ENCODE data around the gene CD28.

CD28 gene

GRCh38 chr2:203706403-203706802 lies at the start of gene CD28:
Gene CD28 (plus strand): TSS chr2:203706639. CDS start chr2:203706697, 58 bp downstream.
- in situ Hi-C loops (cut with MboI; ENCODE audit: low sequenced_read_pairs): no loop called here

- in situ Hi-C loops (cut with MboI; ENCODE audit: low sequenced_read_pairs): no loop called here
Observed at GRCh38 chr2:203659331-203660049, 46.9 kb upstream of the CD28 start.

- in situ Hi-C loops (cut with MboI; ENCODE audit: low sequenced_read_pairs): no loop called here
Observed at GRCh38 chr2:203660465-203660864, 46.0 kb upstream of the CD28 start.

GRCh38 chr2:203661279-203661908 lies 45.0 kb upstream of the CD28 start:
- in situ Hi-C loops (cut with MboI; ENCODE audit: low sequenced_read_pairs): no loop called here

- in situ Hi-C loops (cut with MboI; ENCODE audit: low sequenced_read_pairs): no loop called here
Observed at GRCh38 chr2:203662487-203662886, 44.0 kb upstream of the CD28 start.

- in situ Hi-C loops (cut with MboI; ENCODE audit: low sequenced_read_pairs): no loop called here
Observed at GRCh38 chr2:203662951-203663350, 43.5 kb upstream of the CD28 start.

GRCh38 chr2:203664029-203664755 lies 42.2 kb upstream of the CD28 start:
- in situ Hi-C loops (cut with MboI; ENCODE audit: low sequenced_read_pairs): no loop called here

GRCh38 chr2:203667838-203668237 lies 38.6 kb upstream of the CD28 start:
- in situ Hi-C loops (cut with MboI; ENCODE audit: low sequenced_read_pairs): no loop called here

- in situ Hi-C loops (cut with MboI; ENCODE audit: low sequenced_read_pairs): no loop called here
Observed at GRCh38 chr2:203669820-203670219, 36.6 kb upstream of the CD28 start.

GRCh38 chr2:203670939-203671338 lies 35.5 kb upstream of the CD28 start:
- in situ Hi-C loops (cut with MboI; ENCODE audit: low sequenced_read_pairs): no loop called here

GRCh38 chr2:203671876-203672275 lies 34.6 kb upstream of the CD28 start:
- in situ Hi-C loops (cut with MboI; ENCODE audit: low sequenced_read_pairs): no loop called here

GRCh38 chr2:203672856-203673255 lies 33.6 kb upstream of the CD28 start:
- in situ Hi-C loops (cut with MboI; ENCODE audit: low sequenced_read_pairs): no loop called here

GRCh38 chr2:203673933-203674332 lies 32.5 kb upstream of the CD28 start:
- in situ Hi-C loops (cut with MboI; ENCODE audit: low sequenced_read_pairs): no loop called here

GRCh38 chr2:203675086-203675485 lies 31.4 kb upstream of the CD28 start:
- in situ Hi-C loops (cut with MboI; ENCODE audit: low sequenced_read_pairs): no loop called here

GRCh38 chr2:203678971-203679370 lies 27.5 kb upstream of the CD28 start:
- in situ Hi-C loops (cut with MboI; ENCODE audit: low sequenced_read_pairs): no loop called here

- in situ Hi-C loops (cut with MboI; ENCODE audit: low sequenced_read_pairs): no loop called here
Observed at GRCh38 chr2:203679401-203679800, 27.0 kb upstream of the CD28 start.

GRCh38 chr2:203681978-203682377 lies 24.5 kb upstream of the CD28 start:
- in situ Hi-C loops (cut with MboI; ENCODE audit: low sequenced_read_pairs): no loop called here

GRCh38 chr2:203682688-203683130 lies 23.7 kb upstream of the CD28 start:
- in situ Hi-C loops (cut with MboI; ENCODE audit: low sequenced_read_pairs): no loop called here

GRCh38 chr2:203683421-203683820 lies 23.0 kb upstream of the CD28 start:
- in situ Hi-C loops (cut with MboI; ENCODE audit: low sequenced_read_pairs): no loop called here

- in situ Hi-C loops (cut with MboI; ENCODE audit: low sequenced_read_pairs): no loop called here
Observed at GRCh38 chr2:203683932-203684556, 22.4 kb upstream of the CD28 start.

- in situ Hi-C loops (cut with MboI; ENCODE audit: low sequenced_read_pairs): no loop called here
Observed at GRCh38 chr2:203685081-203685621, 21.3 kb upstream of the CD28 start.

Measured in HL-60/S4 treated with retinoic acid at 250 ng/mL for 4 days and 3 days (cell line).